GM19438 (cell line): ENCODE results near the gene BCL2.

Source experiments
- ATAC-seq: cut with Tn5 transposase; IDR thresholded peaks from one replicate; pipeline ENCODE4 v1.9.1; 2021; ENCODE audit warnings: low read depth; ENCODE audit not compliant: unreplicated experiment

Gene BCL2

GRCh38 chr18:63149302-63149587 is 170.3 kb downstream of the BCL2 start:
- no peak for ATAC-seq

GRCh38 chr18:63148449-63149301 is 170.9 kb downstream of the BCL2 start:
- no peak for ATAC-seq

GRCh38 chr18:63147973-63148372 is 171.6 kb downstream of the BCL2 start:
- ATAC-seq = no peak

- no peak for ATAC-seq
Measured at GRCh38 chr18:63146828-63147409, 172.7 kb downstream of the BCL2 start.

GRCh38 chr18:63145851-63146555 is 173.6 kb downstream of the BCL2 start:
- no peak for ATAC-seq

- no peak for ATAC-seq
Measured at GRCh38 chr18:63145166-63145850, 174.3 kb downstream of the BCL2 start.

- no peak for ATAC-seq
Measured at GRCh38 chr18:63144748-63145147, 174.8 kb downstream of the BCL2 start.

- no peak for ATAC-seq
Measured at GRCh38 chr18:63143330-63143771, 176.2 kb downstream of the BCL2 start.

- ATAC-seq = no peak
Measured at GRCh38 chr18:63142594-63143225, 176.9 kb downstream of the BCL2 start.

GRCh38 chr18:63141778-63142176 is 177.8 kb downstream of the BCL2 start:
- ATAC-seq = peak; percentile 44

- ATAC-seq = no peak
Measured at GRCh38 chr18:63140997-63141777, 178.4 kb downstream of the BCL2 start.

GRCh38 chr18:63140038-63140450 is 179.5 kb downstream of the BCL2 start:
- no peak for ATAC-seq

- peak; percentile 59 for ATAC-seq
Measured at GRCh38 chr18:63138436-63139340, 180.9 kb downstream of the BCL2 start.

GRCh38 chr18:63137999-63138435 is 181.6 kb downstream of the BCL2 start:
- ATAC-seq = peak; percentile 23

GRCh38 chr18:63135101-63135500 is 184.5 kb downstream of the BCL2 start:
- ATAC-seq = no peak

GRCh38 chr18:63132819-63133200 is 186.8 kb downstream of the BCL2 start:
- no peak for ATAC-seq

GRCh38 chr18:63131959-63132818 is 187.4 kb downstream of the BCL2 start:
- ATAC-seq = no peak
